Right ventricle myocardium superior (tissue), 1 donor: ENCODE results near the gene BTNL3. TPM values are rescaled to one million over a fixed set of nuclear protein-coding genes. Genes with fewer than 3 reads are reported as not detected.
"Not testable (repeated sequence)": the region's sequence is repeated elsewhere in the genome, so short reads cannot be mapped to it uniquely, and the experiment has no call there.

ENCODE experiments used
- ATAC-seq: fragments of 200-7000 bp; cut with Tn5 transposase; one replicate; pipeline ENCODE4 v1.9.1; 2020; ENCODE audit warnings: mild to moderate bottlenecking; ENCODE audit not compliant: poor library complexity
- DNase-seq: peaks from one replicate; pipeline ENCODE4 v3.0.0-alpha.2; 2020
- intact Hi-C: fragments of 100-400 bp; cut with DNase I; formaldehyde crosslinking; loops from one replicate; pipeline ENCODE4 v1.11.2; 2022
- microRNA-seq: library from miRNA; unstranded; fragments of <30 nt; microRNA quantifications from one replicate; pipeline ENCODE4 v1.2.0, GENCODE V29; 2020
- total RNA-seq: library from RNA; stranded (reverse); fragmentation: NEBNext Ultra II Directional; extraction: Animal tissue kit (Norgen Biotek cat#: 25700); gene quantifications from one replicate; pipeline ENCODE4 v1.2.1, GENCODE V29; 2021
- donor health status: DM: no; HTN: yes; CAD: no; lungs with severe emphysema.

Gene BTNL3
- total RNA-seq, 1 donor from 2014 or later, result not detected

DNA sequence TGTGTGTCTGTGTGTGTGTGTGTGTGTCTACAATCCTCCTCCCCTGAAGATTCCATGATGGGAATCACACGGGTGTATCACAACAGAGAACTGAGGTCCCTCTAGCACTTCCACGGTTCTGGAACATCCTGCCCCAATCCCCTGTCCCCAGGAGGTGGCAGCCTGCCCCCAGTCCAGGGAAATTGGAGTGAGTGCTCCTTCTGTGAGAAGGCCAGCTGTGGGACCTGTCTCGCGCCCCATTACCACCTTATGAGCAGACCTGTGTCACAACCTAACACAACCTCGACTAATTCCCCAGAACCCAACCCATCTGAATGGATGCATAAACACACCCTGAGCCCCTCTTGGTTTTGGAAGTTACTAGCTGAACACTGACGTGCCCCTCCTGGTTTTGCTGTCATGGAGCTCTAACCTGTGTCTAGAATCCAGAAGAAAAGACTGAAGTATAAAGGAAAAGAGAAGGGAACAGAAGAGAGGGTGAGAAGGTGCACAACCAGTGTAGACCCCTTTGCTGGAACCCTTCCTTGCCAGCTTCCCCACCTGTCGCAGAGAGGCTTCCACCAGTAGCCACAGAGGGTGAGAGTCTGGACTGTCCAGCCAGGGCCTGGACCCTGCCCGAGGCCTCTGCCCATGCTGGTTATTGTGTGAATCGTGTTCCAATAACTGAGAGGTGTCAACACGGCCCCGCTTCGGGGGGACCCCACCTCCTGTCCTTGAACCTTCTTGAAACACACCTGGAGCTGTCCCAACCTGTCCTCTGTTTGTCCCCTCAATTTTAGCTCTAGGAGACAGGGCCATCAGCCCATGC lies 54.8 kb downstream of the BTNL3 start:
- peak; percentile 28 for ATAC-seq
- DNase-seq, result no peak
- intact Hi-C loops, result no loop called here

DNA sequence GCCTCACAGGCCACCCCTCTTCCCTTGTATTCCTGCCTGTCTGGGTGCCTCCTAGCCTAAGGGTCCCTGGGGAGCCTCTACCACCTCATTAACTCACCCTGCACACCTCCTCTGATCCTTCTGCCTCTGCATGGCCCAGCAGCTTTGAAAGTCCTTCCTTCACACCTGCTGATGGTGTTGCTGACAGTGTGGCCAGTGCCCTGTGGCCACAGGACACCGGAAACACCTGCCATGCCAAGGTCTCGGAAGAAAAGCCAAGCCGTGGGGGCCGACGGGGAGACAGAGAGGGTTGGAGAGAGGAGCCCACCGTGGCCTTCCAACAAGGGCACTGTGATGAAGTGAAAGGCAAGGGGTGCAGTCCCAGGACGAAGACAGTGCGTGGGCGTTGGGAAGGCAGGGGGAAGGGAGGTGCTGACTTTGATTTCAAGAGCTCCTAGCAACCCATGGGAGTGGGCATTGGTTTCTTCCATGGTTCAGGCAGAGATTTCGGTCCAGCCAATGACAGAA lies 55.5 kb downstream of the BTNL3 start:
- DNase-seq (no peak), ATAC-seq (no peak)
- intact Hi-C loops, result no loop called here

DNA sequence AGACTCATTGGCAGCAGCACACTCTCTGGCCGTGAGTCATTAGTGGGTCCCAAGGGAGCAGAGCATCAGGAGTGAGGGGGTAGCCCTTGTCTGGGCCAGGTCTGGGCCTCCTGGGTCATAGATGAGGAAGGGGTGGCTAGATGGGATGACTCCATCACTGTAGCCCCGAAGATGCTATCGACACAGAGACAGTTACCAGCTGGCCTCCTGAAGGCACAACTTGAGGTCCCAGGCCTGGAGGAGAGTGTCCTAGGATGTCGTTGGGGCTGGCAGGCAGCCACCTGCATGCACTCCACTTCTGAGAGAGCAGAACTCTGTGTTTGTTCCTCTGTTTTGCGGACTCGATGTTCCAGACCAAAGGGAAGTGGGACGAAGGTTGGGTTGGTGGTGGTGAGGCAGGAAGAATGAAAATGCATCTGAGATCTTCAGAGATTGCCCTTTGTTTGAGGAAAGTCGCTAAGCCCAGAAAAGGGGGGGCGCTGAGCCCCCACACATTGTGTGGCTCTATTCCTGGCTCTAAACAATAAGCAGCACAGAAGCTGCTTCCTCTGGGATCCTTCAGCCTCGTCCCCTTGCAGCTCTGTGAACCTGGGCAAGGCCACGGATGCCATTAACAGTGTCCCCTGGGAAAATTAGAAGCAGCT lies 56.1 kb downstream of the BTNL3 start:
- ATAC-seq, result peak; percentile 73

DNA sequence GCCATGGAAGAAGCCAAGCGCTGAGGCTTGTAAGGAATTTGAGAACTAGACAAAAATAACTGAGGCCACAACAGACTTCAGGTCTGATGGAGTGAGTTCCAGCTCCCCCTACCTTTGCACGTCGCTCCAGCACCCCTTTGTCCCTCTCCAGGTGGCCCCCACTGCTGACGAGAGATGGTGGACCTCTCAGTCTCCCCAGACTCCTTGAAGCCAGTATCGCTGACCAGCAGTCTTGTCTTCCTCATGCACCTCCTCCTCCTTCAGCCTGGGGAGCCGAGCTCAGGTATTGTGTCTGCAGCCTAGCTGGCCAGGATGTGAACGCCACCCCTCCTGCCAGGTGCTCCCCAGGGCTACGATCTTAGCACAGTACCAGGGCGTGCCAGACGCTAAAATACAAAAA lies 56.7 kb downstream of the BTNL3 start:
- no peak for DNase-seq
- intact Hi-C loops, result no loop called here
- ATAC-seq, result no peak

More for the DNA sequence above, 56.1 kb downstream of the BTNL3 start:
- peak; percentile 79 for DNase-seq
- intact Hi-C loops, result no loop called here

DNA sequence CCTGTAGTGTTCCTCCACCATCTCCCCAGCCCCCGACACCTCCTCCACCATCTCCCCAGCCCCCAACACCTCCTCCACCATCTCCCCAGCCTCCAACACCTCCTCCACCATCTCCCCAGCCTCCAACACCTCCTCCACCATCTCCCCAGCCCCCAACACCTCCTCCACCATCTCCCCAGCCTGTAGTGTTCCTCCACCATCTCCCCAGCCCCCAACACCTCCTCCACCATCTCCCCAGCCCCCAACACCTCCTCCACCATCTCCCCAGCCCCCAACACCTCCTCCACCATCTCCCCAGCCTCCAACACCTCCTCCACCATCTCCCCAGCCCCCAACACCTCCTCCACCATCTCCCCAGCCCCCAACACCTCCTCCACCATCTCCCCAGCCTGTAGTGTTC lies 57.2 kb downstream of the BTNL3 start:
- intact Hi-C loops, ATAC-seq, DNase-seq: not testable (repeated sequence)

DNA sequence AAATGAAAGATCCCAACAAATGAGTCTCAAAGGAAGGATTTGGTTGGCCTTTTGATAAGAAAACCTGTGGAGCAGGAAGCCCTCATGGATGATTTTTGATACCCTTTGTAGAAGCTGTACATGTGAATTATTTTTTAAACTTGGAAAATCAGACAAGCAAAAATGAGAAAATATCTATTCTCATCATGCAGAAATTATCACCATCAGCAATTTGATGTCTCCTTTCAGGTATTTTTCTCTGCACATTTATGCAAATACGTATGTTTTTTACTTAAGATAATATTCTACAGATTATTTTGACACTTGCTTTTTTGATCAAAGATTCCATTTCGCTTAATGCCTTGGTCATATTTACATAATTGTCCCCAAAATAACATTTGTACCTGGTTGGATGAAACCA lies 58.6 kb downstream of the BTNL3 start:
- DNase-seq (no peak), ATAC-seq (no peak)
- intact Hi-C loops, result no loop called here

DNA sequence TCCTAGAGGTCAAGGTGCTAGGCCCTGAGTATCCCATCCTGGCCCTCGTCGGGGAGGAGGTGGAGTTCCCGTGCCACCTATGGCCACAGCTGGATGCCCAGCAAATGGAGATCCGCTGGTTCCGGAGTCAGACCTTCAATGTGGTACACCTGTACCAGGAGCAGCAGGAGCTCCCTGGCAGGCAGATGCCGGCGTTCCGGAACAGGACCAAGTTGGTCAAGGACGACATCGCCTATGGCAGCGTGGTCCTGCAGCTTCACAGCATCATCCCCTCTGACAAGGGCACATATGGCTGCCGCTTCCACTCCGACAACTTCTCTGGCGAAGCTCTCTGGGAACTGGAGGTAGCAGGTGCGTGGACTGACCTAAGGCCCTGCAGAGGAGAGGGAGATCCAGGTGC lies 59.3 kb downstream of the BTNL3 start:
- no peak for DNase-seq
- intact Hi-C loops, result no loop called here
- no peak for ATAC-seq

DNA sequence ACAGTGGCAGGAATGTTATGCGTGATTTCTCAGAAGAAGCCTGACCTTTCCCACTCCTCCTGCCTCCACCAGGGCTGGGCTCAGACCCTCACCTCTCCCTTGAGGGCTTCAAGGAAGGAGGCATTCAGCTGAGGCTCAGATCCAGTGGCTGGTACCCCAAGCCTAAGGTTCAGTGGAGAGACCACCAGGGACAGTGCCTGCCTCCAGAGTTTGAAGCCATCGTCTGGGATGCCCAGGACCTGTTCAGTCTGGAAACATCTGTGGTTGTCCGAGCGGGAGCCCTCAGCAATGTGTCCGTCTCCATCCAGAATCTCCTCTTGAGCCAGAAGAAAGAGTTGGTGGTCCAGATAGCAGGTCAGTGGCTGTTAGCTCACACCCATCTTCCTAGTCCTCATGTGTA lies 61.4 kb downstream of the BTNL3 start:
- no peak for DNase-seq
- ATAC-seq, result no peak
- intact Hi-C loops, result no loop called here

DNA sequence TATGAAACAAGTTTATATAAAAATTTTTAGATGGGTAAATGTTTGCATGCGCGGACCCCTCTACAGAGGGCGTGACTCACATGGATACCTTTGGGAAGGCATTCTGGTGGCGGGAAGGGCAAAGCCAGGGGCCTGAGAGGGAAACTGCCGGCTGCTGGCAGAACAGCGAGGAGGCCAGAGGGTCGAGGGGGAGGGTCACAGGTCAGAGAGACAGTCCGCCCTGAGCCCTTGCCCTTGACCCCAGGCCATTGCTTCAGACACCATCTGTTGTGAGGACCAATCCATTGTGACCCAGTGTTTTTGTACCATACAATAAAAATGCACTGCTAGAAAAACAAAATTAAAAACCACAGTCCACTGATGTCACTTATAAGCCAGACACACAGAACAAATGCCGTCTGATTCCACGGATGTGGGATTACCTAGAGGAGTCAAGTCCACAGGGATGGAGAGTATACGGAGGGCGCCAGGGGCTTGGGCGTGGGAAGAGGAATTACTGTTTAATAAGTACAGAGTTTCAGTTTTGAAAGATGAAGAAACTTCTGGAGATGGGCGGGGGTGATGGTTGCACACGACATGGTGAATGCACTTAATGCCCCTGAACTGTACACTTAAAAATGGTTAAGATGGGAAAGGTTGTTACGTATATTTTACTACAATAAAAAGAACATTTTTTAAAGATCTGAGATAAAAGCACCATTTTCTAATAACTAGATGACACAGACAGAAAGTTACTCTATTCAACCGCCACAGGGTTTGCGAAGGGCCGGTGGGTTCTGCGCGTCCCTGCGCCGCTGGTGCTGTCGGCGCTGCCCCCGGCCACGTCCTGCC lies 63.4 kb downstream of the BTNL3 start:
- intact Hi-C loops, result no loop called here
- ATAC-seq (no peak), DNase-seq (no peak)

DNA sequence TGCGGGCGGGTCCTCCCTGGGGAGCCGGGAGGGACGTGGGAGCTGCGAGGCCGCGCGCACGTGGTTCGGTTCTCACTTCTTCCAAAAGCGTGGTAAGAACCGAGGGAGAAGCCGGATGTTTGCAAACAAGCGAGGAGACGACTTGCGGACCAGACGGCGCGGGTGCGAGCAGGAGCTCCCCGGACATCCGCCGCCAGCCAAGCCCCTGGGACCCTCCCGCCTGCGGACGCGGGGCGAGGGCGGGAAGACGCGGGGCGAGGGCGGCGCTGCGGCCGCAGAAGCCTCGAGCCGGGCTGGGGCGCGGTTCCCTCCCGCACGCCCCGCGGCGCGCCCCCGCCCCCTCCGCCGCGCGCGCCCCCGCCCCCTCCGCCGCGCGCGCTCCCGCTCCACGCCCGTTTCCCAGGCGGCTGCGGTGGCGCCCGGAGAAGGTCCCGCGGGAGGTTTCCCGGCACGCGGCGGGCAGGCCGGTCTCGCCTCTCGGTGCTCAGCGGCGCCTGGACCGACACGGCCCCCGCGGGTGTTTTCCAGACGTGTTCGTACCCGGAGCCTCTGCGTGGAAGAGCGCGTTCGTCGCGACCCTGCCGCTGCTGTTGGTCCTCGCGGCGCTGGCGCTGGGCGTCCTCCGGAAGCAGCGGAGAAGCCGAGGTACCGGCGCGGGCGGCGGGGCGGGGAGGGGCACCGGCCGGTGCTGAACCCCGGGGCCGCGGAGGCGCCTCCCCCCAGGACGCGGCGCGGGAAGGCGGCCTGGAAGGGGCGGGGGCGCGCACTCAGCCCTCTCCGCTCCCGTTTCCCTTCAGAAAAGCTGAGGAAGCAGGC lies 64.2 kb downstream of the BTNL3 start:
- no peak for DNase-seq
- intact Hi-C loops, result no loop called here
- peak; percentile 32 for ATAC-seq

DNA sequence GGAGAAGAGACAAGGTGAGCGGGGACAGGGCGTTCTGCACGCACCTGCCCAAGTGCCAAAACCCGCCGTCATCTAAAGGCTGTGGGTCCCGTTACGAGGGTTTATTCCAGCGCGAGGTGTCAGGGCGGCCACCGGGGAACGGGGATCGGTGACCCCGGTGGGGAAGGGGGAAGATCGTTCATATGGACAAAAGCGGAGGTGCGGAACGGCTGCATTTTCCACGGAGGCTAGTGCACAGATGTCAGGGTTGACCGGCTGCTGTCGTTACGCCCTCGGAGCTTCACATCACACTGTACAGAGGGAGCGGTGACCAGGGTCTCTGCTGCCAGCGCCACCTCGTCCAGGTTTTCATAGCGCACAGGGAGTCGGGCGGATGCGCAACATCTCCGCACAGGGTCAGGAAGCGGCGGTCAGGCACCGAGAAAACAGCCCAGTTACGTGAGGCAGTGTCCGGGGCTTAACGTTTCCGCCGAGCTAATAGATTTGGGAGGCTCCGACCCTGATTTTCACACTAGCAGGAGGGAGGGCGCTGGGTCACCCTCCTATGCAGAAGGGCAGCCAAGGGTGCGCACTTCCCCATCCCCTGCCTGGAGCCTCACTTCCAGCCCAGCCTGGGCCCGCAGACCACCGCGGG lies 65.0 kb downstream of the BTNL3 start:
- ATAC-seq (peak; percentile 43), DNase-seq (no peak)
- intact Hi-C loops, result no loop called here

DNA sequence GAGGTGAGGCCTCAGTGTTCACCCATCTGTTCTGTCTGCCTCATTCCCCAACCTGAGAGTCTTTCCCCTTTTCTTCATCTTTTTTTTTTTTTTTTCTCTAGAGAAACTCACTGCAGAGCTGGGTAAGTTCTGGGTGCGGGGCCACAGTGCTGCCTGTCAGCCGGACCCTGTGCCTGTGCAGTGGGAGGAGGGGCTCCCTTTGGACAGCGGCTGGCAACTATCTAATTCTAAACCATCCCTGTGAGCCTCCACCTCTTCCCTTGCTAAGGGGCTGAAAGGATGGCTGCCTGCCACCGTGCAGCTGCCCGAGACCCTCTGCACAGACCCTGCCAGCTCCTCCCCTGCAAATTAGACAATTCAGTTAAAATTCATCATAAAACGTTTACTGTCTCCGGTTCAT lies 65.5 kb downstream of the BTNL3 start:
- ATAC-seq (no peak), DNase-seq (no peak)
- intact Hi-C loops, result no loop called here

DNA sequence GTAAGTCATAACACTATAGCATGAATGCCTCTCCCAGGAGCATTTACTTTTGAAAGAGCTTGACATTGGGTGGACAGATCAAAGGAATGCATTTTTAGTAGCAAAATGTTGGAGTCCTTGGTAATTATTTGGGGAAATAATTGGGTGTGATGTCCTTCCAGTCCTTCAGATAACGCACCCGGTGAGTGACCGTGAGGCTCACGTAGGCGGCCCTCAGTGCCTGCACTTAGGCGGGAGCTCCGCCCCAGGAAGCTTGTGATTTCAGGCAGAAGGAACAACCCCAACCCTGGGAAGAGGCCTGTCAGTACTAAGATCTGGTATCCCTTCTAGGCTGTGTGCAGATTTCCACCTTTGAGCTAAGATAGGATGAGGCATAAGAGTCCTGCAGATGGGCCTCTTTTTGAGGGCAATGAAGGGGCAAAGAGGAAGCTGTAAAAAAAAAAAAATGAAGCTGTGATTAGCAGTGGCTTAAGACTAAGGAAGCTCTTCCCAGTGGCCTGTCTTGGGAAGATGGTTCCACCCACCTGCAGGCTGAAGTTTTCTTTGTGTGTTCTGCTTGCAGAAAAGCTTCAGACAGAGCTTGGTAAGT lies 66.3 kb downstream of the BTNL3 start:
- intact Hi-C loops, result no loop called here
- DNase-seq (no peak), ATAC-seq (no peak)

Small RNA genes lying within 50 kb of the gene (microRNA-seq; reads per million reads assigned to microRNA genes)
- not detected for gene MIR8089

Other genes starting within 250 kb of the BTNL3 start
- not detected for gene OR2Y1, start 248.8 kb upstream of the BTNL3 start, total RNA-seq
- 66.2 TPM for gene MGAT1, start 186.0 kb upstream of the BTNL3 start, total RNA-seq
- gene ZFP62, start 127.6 kb upstream of the BTNL3 start, total RNA-seq, result 16.6 TPM
- not detected for gene BTNL8, start 89.7 kb upstream of the BTNL3 start, total RNA-seq
- gene BTNL9, start 51.4 kb downstream of the BTNL3 start, total RNA-seq, result 38.9 TPM
- gene OR2V1, start 142.3 kb downstream of the BTNL3 start, total RNA-seq, result not detected
- gene OR2V2, start 158.7 kb downstream of the BTNL3 start, total RNA-seq, result not detected
- gene TRIM7, start 216.3 kb downstream of the BTNL3 start, total RNA-seq, result 10.8 TPM
- gene TRIM41, start 234.4 kb downstream of the BTNL3 start, total RNA-seq, result 20.7 TPM